Panc1 (cell line): ENCODE results near the gene CTXND2.

Source experiments
- POLR2AphosphoS5 ChIP-seq: IDR thresholded peaks from 2 replicates; pipeline ENCODE4 v1.6.1; 2012; ENCODE audit warnings: mild to moderate bottlenecking, low read depth, low read length, moderate library complexity
- SIN3A ChIP-seq: IDR thresholded peaks from 2 replicates; pipeline ENCODE4 v1.6.1; 2012; ENCODE audit warnings: low read depth, mild to moderate bottlenecking, low read length, moderate library complexity, borderline replicate concordance; ENCODE audit not compliant: insufficient read depth
- TF ChIP-seq, protein P1 (sequence below): fragments of 450-650 bp; IDR thresholded peaks from 2 replicates; pipeline ENCODE4 v1.5.1; 2017; ENCODE audit warnings: mild to moderate bottlenecking
- TF ChIP-seq, protein P2 (sequence below), 2 experiments: IDR thresholded peaks; 2 replicates each; pipeline ENCODE4 v1.6.1; 2011 to 2012; ENCODE audit warnings: low read depth in 2 of 2, control low read depth in 1 of 2, low read length in 1 of 2, mild to moderate bottlenecking in 1 of 2, moderate library complexity in 1 of 2; ENCODE audit not compliant: insufficient read depth in 1 of 2

DNA sequence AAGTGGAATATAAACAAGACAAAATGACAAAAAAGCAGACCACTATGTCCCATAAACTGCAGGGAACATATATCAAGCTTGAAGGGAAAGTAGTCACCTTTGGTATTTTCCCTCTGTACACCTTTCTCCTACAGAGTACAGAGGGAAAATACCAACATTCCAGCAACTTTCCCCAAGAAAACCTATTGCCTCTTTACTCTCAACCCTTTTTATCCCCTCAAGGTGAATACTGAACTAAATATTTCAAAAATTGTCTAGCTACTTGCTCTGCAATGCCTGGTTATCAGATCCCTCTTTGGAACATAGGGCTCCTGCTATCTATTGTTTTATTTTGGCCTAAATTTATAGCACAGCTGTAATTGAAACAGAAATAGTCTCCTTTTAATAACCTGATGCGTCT is 15.8 kb downstream of the CTXND2 start:
- no peak for TF ChIP-seq POLR2AphosphoS5
- TF ChIP-seq, protein P1, sequence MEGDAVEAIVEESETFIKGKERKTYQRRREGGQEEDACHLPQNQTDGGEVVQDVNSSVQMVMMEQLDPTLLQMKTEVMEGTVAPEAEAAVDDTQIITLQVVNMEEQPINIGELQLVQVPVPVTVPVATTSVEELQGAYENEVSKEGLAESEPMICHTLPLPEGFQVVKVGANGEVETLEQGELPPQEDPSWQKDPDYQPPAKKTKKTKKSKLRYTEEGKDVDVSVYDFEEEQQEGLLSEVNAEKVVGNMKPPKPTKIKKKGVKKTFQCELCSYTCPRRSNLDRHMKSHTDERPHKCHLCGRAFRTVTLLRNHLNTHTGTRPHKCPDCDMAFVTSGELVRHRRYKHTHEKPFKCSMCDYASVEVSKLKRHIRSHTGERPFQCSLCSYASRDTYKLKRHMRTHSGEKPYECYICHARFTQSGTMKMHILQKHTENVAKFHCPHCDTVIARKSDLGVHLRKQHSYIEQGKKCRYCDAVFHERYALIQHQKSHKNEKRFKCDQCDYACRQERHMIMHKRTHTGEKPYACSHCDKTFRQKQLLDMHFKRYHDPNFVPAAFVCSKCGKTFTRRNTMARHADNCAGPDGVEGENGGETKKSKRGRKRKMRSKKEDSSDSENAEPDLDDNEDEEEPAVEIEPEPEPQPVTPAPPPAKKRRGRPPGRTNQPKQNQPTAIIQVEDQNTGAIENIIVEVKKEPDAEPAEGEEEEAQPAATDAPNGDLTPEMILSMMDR = no peak
- TF ChIP-seq, protein P2, sequence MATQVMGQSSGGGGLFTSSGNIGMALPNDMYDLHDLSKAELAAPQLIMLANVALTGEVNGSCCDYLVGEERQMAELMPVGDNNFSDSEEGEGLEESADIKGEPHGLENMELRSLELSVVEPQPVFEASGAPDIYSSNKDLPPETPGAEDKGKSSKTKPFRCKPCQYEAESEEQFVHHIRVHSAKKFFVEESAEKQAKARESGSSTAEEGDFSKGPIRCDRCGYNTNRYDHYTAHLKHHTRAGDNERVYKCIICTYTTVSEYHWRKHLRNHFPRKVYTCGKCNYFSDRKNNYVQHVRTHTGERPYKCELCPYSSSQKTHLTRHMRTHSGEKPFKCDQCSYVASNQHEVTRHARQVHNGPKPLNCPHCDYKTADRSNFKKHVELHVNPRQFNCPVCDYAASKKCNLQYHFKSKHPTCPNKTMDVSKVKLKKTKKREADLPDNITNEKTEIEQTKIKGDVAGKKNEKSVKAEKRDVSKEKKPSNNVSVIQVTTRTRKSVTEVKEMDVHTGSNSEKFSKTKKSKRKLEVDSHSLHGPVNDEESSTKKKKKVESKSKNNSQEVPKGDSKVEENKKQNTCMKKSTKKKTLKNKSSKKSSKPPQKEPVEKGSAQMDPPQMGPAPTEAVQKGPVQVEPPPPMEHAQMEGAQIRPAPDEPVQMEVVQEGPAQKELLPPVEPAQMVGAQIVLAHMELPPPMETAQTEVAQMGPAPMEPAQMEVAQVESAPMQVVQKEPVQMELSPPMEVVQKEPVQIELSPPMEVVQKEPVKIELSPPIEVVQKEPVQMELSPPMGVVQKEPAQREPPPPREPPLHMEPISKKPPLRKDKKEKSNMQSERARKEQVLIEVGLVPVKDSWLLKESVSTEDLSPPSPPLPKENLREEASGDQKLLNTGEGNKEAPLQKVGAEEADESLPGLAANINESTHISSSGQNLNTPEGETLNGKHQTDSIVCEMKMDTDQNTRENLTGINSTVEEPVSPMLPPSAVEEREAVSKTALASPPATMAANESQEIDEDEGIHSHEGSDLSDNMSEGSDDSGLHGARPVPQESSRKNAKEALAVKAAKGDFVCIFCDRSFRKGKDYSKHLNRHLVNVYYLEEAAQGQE (IDR thresholded peaks at IDR 0.05; ENCODE audit: insufficient read depth in 1 of 2, low read depth in 2 of 2, low read length in 1 of 2) = no peak
- no peak for TF ChIP-seq SIN3A
